ENCODE measurements around the gene MRPL10. TPM values are rescaled to one million over a fixed set of nuclear protein-coding genes. Genes with fewer than 3 reads are reported as not detected.

MRPL10 gene
- polyA plus RNA-seq, 2 of the 4 experiments (the other 2 are of a cell fraction) = 62.8 to 97.7 TPM

GRCh38 chr17:47800686-47801085 lies 30.7 kb downstream of the MRPL10 start (continued):
- TF ChIP-seq GATA3 (IDR thresholded peaks at IDR 0.05; ENCODE audit: borderline replicate concordance) = no peak

DNA sequence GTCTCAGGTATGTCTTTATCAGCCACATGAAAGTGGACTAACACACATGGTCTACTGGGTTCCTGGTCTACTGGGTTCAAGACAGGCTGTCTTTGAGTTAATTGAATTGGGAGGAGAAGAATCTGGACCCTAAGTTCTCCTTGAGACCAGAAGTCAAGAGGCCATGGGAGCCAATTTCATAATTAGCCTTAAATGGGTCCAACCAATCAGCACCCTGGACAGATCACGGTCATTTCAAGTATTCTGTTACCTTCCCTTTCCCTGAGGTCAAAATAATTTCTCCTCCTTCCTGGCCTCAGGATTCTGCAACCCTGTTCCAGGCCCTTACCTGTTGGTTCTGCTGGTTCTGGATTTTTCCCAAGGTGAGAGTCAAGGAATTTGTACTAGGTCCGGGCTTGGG lies 33.5 kb downstream of the MRPL10 start:
- Histone ChIP-seq H3K4me2 (no peak overlapping the region), H3K27ac (no peak overlapping the region), H3K4me1 (no peaks in the 10 kb centered on the region), H3K4me3 (no peak overlapping the region), H3K9me3 (no peaks in the 10 kb centered on the region)
- FAIRE-seq (no peak), DNase-seq (ENCODE audit: low read depth in 1 of 2, low spot score in 1 of 2) (no peak), ATAC-seq (no peak)
- CTCF ChIA-PET = interaction anchor here (1.0 to 3.0 kb wide), 8 partner anchors 8 to 105 kb away, joined by 3 to 15 read pairs (median 6); no protein-coding TSS in a partner anchor
- WGBS (ENCODE audit: missing lambda C conversion rate) = 30% methylated on average over 2 of the region's 2 CpGs
- POLR2A ChIA-PET = no interaction called here
- TF ChIP-seq HEYL (CRISPR knock-in tag; IDR thresholded peaks at IDR 0.05) (no peak), RARB (CRISPR knock-in tag; IDR thresholded peaks at IDR 0.05) (no peak), PHF8 (IDR thresholded peaks at IDR 0.05; ENCODE audit: borderline replicate concordance, low read depth) (no peak), KDM5A (IDR thresholded peaks at IDR 0.05) (no peak), HOXA7 (CRISPR knock-in tag; IDR thresholded peaks at IDR 0.05) (no peak), NFE2L2 (conservative IDR thresholded peaks at IDR 0.05; ENCODE audit: low read length) (no peak), EHMT2 (IDR thresholded peaks at IDR 0.05; ENCODE audit: low read depth) (peak; percentile 69; the same call in 1 of the 2 replicates), POLR2A (IDR thresholded peaks at IDR 0.05; ENCODE audit: low read length) (no peak), SREBF2 (IDR thresholded peaks at IDR 0.05) (no peak), MAZ (IDR thresholded peaks at IDR 0.05; ENCODE audit: borderline replicate concordance, low read depth, low read length) (no peak)
- TF ChIP-seq, protein P1, sequence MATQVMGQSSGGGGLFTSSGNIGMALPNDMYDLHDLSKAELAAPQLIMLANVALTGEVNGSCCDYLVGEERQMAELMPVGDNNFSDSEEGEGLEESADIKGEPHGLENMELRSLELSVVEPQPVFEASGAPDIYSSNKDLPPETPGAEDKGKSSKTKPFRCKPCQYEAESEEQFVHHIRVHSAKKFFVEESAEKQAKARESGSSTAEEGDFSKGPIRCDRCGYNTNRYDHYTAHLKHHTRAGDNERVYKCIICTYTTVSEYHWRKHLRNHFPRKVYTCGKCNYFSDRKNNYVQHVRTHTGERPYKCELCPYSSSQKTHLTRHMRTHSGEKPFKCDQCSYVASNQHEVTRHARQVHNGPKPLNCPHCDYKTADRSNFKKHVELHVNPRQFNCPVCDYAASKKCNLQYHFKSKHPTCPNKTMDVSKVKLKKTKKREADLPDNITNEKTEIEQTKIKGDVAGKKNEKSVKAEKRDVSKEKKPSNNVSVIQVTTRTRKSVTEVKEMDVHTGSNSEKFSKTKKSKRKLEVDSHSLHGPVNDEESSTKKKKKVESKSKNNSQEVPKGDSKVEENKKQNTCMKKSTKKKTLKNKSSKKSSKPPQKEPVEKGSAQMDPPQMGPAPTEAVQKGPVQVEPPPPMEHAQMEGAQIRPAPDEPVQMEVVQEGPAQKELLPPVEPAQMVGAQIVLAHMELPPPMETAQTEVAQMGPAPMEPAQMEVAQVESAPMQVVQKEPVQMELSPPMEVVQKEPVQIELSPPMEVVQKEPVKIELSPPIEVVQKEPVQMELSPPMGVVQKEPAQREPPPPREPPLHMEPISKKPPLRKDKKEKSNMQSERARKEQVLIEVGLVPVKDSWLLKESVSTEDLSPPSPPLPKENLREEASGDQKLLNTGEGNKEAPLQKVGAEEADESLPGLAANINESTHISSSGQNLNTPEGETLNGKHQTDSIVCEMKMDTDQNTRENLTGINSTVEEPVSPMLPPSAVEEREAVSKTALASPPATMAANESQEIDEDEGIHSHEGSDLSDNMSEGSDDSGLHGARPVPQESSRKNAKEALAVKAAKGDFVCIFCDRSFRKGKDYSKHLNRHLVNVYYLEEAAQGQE (IDR thresholded peaks at IDR 0.05) = peak; percentile 88
- TF ChIP-seq, protein P2, sequence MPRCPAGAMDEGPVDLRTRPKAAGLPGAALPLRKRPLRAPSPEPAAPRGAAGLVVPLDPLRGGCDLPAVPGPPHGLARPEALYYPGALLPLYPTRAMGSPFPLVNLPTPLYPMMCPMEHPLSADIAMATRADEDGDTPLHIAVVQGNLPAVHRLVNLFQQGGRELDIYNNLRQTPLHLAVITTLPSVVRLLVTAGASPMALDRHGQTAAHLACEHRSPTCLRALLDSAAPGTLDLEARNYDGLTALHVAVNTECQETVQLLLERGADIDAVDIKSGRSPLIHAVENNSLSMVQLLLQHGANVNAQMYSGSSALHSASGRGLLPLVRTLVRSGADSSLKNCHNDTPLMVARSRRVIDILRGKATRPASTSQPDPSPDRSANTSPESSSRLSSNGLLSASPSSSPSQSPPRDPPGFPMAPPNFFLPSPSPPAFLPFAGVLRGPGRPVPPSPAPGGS (IDR thresholded peaks at IDR 0.05) = no peak

DNA sequence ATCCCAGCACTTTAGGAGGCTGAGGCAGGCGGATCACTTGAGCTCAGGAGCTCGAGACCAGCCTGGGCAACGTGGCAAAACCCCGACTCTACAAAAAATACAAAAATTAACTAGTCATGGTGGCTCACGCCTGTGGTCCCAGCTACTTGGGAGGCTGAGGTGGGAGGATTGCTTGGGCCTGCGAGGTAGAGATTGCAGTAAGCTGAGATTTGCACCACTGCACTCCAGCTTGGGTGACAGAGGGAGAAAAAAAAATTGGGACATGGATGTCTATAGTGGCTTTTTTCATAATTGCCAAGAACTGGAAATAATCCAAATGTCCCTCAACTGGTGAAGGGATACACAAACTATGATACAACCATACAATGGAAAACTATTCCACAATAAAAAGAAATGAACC lies 38.4 kb downstream of the MRPL10 start:
- no peak for FAIRE-seq
- no peak overlapping the region for H3K4me3 ChIP-seq
- no peak overlapping the region for H3K27ac ChIP-seq
- ChIA-PET POLR2A (no interaction called here), CTCF (interaction anchor here (1.0 to 3.8 kb wide), 8 partner anchors 9 to 97 kb away, joined by 3 to 19 read pairs (median 4); partner anchors contain the start of gene TBX21)
- H3K4me1 ChIP-seq = peaks cover 3% of the 10 kb centered on the region; the same call in 1 of the 3 replicates
- H3K4me2 ChIP-seq = no peak overlapping the region
- H3K9me3 ChIP-seq = no peaks in the 10 kb centered on the region
- no peak for DNase-seq (ENCODE audit: low read depth in 1 of 2, low spot score in 1 of 2)
- WGBS (ENCODE audit: missing lambda C conversion rate) = 10% methylated on average over 6 of the region's 6 CpGs
- ATAC-seq = no peak
- TF ChIP-seq SMC3 (IDR thresholded peaks at IDR 0.05) (no peak), ZFP36 (IDR thresholded peaks at IDR 0.05; ENCODE audit: borderline replicate concordance, partially characterized antibody) (no peak), MYC (IDR thresholded peaks at IDR 0.05; ENCODE audit: borderline replicate concordance, low read length) (no peak), RAD21 (conservative IDR thresholded peaks at IDR 0.05 in 1 of 2, IDR thresholded peaks at IDR 0.05 in 1 of 2) (no peak), RFX5 (IDR thresholded peaks at IDR 0.05) (no peak), EHMT2 (IDR thresholded peaks at IDR 0.05; ENCODE audit: low read depth) (no peak), CBX8 (IDR thresholded peaks at IDR 0.05) (no peak), TP53 (CRISPR knock-in tag; IDR thresholded peaks at IDR 0.05) (no peak), JUNB (IDR thresholded peaks at IDR 0.05) (no peak), EP300 (IDR thresholded peaks at IDR 0.05) (no peak), KDM1A (IDR thresholded peaks at IDR 0.05; ENCODE audit: low read depth) (no peak), MAFK (IDR thresholded peaks at IDR 0.05; ENCODE audit: partially characterized antibody) (no peak)
- TF ChIP-seq, protein P3, sequence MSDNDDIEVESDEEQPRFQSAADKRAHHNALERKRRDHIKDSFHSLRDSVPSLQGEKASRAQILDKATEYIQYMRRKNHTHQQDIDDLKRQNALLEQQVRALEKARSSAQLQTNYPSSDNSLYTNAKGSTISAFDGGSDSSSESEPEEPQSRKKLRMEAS (IDR thresholded peaks at IDR 0.05) = no peak
